K562 (cell line): ENCODE data around the gene IRF2BP2. TPM values are rescaled to one million over a fixed set of nuclear protein-coding genes. Genes with fewer than 3 reads are reported as not detected.

Source experiments
- ATF4 ChIP-seq: fragments of 450-650 bp; formaldehyde crosslinking; IDR thresholded peaks from 2 replicates; pipeline ENCODE4 v1.4.0; 2022; ENCODE audit warnings: mild to moderate bottlenecking, moderate library complexity
- CREM ChIP-seq: IDR thresholded peaks from 2 replicates; pipeline ENCODE4 v1.6.1; 2014; ENCODE audit warnings: antibody characterized with exemption, low read depth
- EP300 ChIP-seq: IDR thresholded peaks from 2 replicates; pipeline ENCODE4 v1.6.1; 2012; ENCODE audit warnings: low read length, improper control_type of control experiment
- FUS ChIP-seq: fragments of 200-400 bp; formaldehyde crosslinking; optimal IDR thresholded peaks from 2 replicates; pipeline ENCODE3; 2017; ENCODE audit warnings: low read depth, low read length
- HDAC1 ChIP-seq, 2 experiments: fragments of 450-650 bp; IDR thresholded peaks; 2 replicates each; pipeline ENCODE4 v1.6.1; 2016 to 2017; ENCODE audit warnings: inconsistent platforms in 1 of 2, mild to moderate bottlenecking in 1 of 2, moderate library complexity in 1 of 2
- IRF2 ChIP-seq: sonication (generic); formaldehyde crosslinking; IDR thresholded peaks from 2 replicates; pipeline ENCODE4 v1.8.1; 2022; ENCODE audit warnings: mild to moderate bottlenecking, missing genetic modification reagents
- MXI1 ChIP-seq: IDR thresholded peaks from 2 replicates; pipeline ENCODE4 v1.6.1; 2011; ENCODE audit warnings: low read depth, mild to moderate bottlenecking, improper control_type of control experiment, low read length
- NELFE ChIP-seq: IDR thresholded peaks from 2 replicates; pipeline ENCODE4 v1.6.1; 2011; ENCODE audit warnings: mild to moderate bottlenecking; ENCODE audit not compliant: insufficient read depth, insufficient read length
- PHF8 ChIP-seq: fragments of 200-600 bp; sonication (generic); IDR thresholded peaks from 2 replicates; pipeline ENCODE4 v1.6.1; 2012; ENCODE audit warnings: mixed run types, mild to moderate bottlenecking, inconsistent platforms, low read length, moderate library complexity, borderline replicate concordance
- POLR3A ChIP-seq: IDR thresholded peaks from 2 replicates; pipeline ENCODE4 v1.6.1; 2011; ENCODE audit warnings: borderline replicate concordance, mild to moderate bottlenecking, moderate library complexity; ENCODE audit not compliant: insufficient read length, insufficient read depth; ENCODE audit errors: extremely low read depth
- RBM14 ChIP-seq: fragments of 200-400 bp; formaldehyde crosslinking; IDR thresholded peaks from 2 replicates; pipeline ENCODE4 v1.6.1; 2018; ENCODE audit warnings: low read depth, mild to moderate bottlenecking, low read length, moderate library complexity, borderline replicate concordance; ENCODE audit not compliant: insufficient read depth
- TBP ChIP-seq: optimal IDR thresholded peaks from 2 replicates; pipeline ENCODE3; 2011; ENCODE audit warnings: low read depth, low read length, improper control_type of control experiment
- TEAD1 ChIP-seq, 2 experiments: fragments of 450-650 bp in 1 of 2; sonication (generic) in 1 of 2; formaldehyde crosslinking; IDR thresholded peaks; 2 replicates each; pipeline versions ENCODE4 v1.4.0 to v1.8.0; 2020 to 2022; ENCODE audit warnings: mild to moderate bottlenecking in 2 of 2, missing genetic modification reagents in 1 of 2
- ZBTB26 ChIP-seq: fragments of 450-650 bp; formaldehyde crosslinking; IDR thresholded peaks from 2 replicates; pipeline ENCODE4 v1.4.0; 2022; ENCODE audit warnings: missing genetic modification characterization
- ZSCAN32 ChIP-seq: fragments of 450-650 bp; formaldehyde crosslinking; IDR thresholded peaks from 2 replicates; pipeline ENCODE4 v1.4.0; 2020; ENCODE audit warnings: mild to moderate bottlenecking, moderate library complexity
- polyA plus RNA-seq, 8 experiments: library from polyadenylated mRNA; depleted of rRNA in 4 of 8; stranded (reverse) in 5 of 8; unstranded in 3 of 8; fragments of >200 nt; fragmentation: Nextera tagmentation in 2 of 8; fragmentation: Illumina TruSeq in 1 of 8; extraction: Ambion mirVana in 2 of 8; extraction: Trizol in 1 of 8; gene quantifications; 2 replicates each; pipeline versions ENCODE4 v1.2.1 to v1.2.3, GENCODE V29; 2011 to 2014; ENCODE audit warnings: inconsistent platforms in 1 of 8, missing spikeins in 1 of 8
- total RNA-seq, 7 experiments: library from RNA; depleted of rRNA in 6 of 7; stranded (reverse); fragments of >200 nt in 6 of 7; fragmentation: Illumina TruSeq in 2 of 7; extraction: Trizol in 2 of 7; gene quantifications; 2 replicates each; pipeline versions ENCODE4 v1.2.1 to v1.2.3, GENCODE V29; 2011 to 2021; ENCODE audit warnings: low replicate concordance in 1 of 7
- TF ChIP-seq, protein P1 (sequence below), 2 experiments: fragments of 450-650 bp; IDR thresholded peaks; 2 replicates each; pipeline ENCODE4 v1.6.1; 2016; ENCODE audit warnings: mild to moderate bottlenecking in 2 of 2, borderline replicate concordance in 1 of 2, low read depth in 1 of 2, moderate library complexity in 1 of 2

IRF2BP2 gene
- total and polyA plus RNA-seq, 9 of the 15 experiments (the other 6 are each of a cell fraction or from before 2014, with no cell fraction given) = 7.7 to 68.6 (median 22.1) TPM

GRCh38 chr1:234608025-234608910 lies 1.7 kb downstream of the IRF2BP2 start (continued):
- TF ChIP-seq ATF4 (CRISPR knock-in tag) (peak; percentile 60; the same call in 1 of the 2 replicates), FUS (no peak), MXI1 (peak; percentile 84; the same call in 1 of the 2 replicates), POLR3A (no peak), RBM14 (no peak), ZSCAN32 (CRISPR knock-in tag) (peak; percentile 46; the same call in 1 of the 2 replicates), ZBTB26 (CRISPR knock-in tag) (0 out of 2 replicates have a peak, but pooled peaks have one; percentile 60), EP300 (peak; percentile 31; the same call in 1 of the 2 replicates), NELFE (no peak), CREM (peak; percentile 73), HDAC1 (IDR thresholded peaks at IDR 0.05) (peak; percentile 65 to 94; a peak in 3 of 4 replicates), TBP (peak; percentile 66), PHF8 (peak; percentile 17; the same call in 1 of the 2 replicates), TEAD1 (CRISPR knock-in tag; IDR thresholded peaks at IDR 0.05) (peak; percentile 55 to 78; a peak in 1 of 4 replicates), IRF2 (CRISPR knock-in tag) (no peak)
- TF ChIP-seq, protein P1, sequence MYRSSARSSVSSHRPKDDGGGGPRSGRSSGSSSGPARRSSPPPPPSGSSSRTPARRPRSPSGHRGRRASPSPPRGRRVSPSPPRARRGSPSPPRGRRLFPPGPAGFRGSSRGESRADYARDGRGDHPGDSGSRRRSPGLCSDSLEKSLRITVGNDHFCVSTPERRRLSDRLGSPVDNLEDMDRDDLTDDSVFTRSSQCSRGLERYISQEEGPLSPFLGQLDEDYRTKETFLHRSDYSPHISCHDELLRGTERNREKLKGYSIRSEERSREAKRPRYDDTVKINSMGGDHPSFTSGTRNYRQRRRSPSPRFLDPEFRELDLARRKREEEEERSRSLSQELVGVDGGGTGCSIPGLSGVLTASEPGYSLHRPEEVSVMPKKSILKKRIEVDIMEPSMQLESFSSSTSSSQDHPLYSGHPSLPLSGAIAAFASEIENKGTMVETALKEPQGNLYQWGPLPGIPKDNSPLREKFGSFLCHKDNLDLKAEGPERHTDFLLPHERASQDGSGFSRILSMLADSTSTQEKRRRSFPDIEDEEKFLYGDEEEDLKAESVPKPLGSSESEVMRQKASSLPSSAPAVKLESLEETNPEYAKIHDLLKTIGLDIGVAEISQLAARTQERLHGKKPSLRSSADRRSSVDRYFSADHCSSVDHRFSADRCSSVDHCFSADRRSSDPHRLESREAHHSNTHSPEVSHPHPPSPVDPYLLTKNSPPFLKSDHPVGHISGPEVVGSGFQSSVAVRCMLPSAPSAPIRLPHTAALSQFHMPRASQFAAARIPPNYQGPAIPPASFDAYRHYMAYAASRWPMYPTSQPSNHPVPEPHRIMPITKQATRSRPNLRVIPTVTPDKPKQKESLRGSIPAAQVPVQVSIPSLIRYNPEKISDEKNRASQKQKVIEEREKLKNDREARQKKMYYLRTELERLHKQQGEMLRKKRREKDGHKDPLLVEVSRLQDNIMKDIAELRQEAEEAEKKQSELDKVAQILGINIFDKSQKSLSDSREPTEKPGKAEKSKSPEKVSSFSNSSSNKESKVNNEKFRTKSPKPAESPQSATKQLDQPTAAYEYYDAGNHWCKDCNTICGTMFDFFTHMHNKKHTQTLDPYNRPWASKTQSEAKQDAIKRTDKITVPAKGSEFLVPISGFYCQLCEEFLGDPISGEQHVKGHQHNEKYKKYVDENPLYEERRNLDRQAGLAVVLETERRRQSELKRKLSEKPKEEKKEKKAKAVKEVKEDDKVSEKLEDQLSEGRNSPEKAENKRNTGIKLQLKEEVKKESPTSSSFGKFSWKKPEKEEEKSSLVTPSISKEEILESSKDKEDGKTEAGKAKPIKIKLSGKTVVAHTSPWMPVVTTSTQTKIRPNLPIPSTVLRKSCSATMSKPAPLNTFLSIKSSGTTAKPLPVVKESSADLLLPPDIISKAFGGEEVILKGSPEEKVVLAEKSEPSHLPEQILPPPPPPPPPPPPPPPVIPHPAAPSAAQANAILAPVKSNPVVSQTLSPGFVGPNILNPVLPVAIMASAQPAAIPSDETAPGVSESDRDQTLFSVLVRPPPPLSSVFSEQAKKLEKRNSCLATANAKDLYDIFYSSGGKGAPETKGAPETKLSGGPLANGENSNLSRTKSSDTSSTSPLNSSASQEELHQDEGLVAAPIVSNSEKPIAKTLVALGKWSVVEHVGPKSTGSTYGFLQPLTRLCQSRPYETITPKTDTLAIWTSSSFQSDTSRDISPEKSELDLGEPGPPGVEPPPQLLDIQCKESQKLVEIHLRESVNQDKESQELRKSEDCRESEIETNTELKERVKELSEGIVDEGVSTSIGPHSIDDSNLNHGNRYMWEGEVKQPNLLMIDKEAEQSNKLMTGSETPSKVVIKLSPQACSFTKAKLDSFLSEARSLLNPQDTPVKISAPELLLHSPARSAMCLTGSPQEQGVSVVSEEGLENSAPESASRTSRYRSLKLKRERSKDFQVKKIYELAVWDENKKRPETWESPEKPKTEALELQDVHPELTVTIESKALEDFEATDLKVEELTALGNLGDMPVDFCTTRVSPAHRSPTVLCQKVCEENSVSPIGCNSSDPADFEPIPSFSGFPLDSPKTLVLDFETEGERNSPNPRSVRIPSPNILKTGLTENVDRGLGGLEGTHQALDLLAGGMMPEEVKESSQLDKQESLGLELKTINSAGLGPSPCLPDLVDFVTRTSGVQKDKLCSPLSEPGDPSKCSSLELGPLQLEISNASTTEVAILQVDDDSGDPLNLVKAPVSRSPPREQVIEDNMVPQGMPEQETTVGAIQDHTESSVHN (IDR thresholded peaks at IDR 0.05; ENCODE audit: borderline replicate concordance in 1 of 2, low read depth in 1 of 2) = peak in 1 of 2 experiments; percentile 94; a peak in 2 of 4 replicates
